ENCODE data around the gene CACNA1S. TPM values are rescaled to one million over a fixed set of nuclear protein-coding genes. Genes with fewer than 3 reads are reported as not detected.

The CACNA1S gene
- total RNA-seq, 2 donors from 2014 or later = not detected

- no peak for DNase-seq
- ATAC-seq = no peak
- intact Hi-C loops (cut with DNase I, micrococcal nuclease) = no loop called here
Measured at GRCh38 chr1:201125800-201126199, 13.6 kb upstream of the CACNA1S start.

- ATAC-seq (no peak), DNase-seq (no peak)
- intact Hi-C loops (cut with DNase I, micrococcal nuclease) = no loop called here
Measured at GRCh38 chr1:201125019-201125418, 12.8 kb upstream of the CACNA1S start.

- ATAC-seq (no peak), DNase-seq (no peak)
- intact Hi-C loops (cut with DNase I, micrococcal nuclease) = no loop called here
Measured at GRCh38 chr1:201123866-201124265, 11.6 kb upstream of the CACNA1S start.

- intact Hi-C loops (cut with DNase I, micrococcal nuclease) = no loop called here
- DNase-seq (no peak), ATAC-seq (no peak)
Measured at GRCh38 chr1:201122321-201122957, 10.2 kb upstream of the CACNA1S start.

GRCh38 chr1:201119206-201120197 is 7.3 kb upstream of the CACNA1S start:
- intact Hi-C loops (cut with DNase I, micrococcal nuclease) = loop anchor here in 1 of 2 donors (10.0 kb wide), 1 partner anchor 145 kb away; no protein-coding TSS in a partner anchor
- ATAC-seq (peak; percentile 55), DNase-seq (peak in 1 of 2 donors; percentile 43)

- DNase-seq (no peak), ATAC-seq (no peak)
- intact Hi-C loops (cut with DNase I, micrococcal nuclease) = loop anchor here in 1 of 2 donors (10.0 kb wide), 1 partner anchor 141 kb away; no protein-coding TSS in a partner anchor
Measured at GRCh38 chr1:201116091-201116490, 3.9 kb upstream of the CACNA1S start.

- no peak for DNase-seq
- intact Hi-C loops (cut with DNase I, micrococcal nuclease) = loop anchor here in 1 of 2 donors (10.0 kb wide), 1 partner anchor 141 kb away; no protein-coding TSS in a partner anchor
- ATAC-seq = no peak
Measured at GRCh38 chr1:201115390-201115937, 3.2 kb upstream of the CACNA1S start.

GRCh38 chr1:201114245-201115131 is 2.3 kb upstream of the CACNA1S start:
- intact Hi-C loops (cut with DNase I, micrococcal nuclease) = loop anchor here in 1 of 2 donors (10.0 kb wide), 1 partner anchor 140 kb away; no protein-coding TSS in a partner anchor
- peak; percentile 88 to 90 for DNase-seq
- ATAC-seq = peak; percentile 97

- DNase-seq = no peak
- intact Hi-C loops (cut with DNase I, micrococcal nuclease) = loop anchor here in 1 of 2 donors (10.0 kb wide), 1 partner anchor 139 kb away; no protein-coding TSS in a partner anchor
Measured at GRCh38 chr1:201113451-201114244, 1.4 kb upstream of the CACNA1S start.

GRCh38 chr1:201112926-201113325 is 700 bp upstream of the CACNA1S start:
- no peak for DNase-seq
- no peak for ATAC-seq
- intact Hi-C loops (cut with DNase I, micrococcal nuclease) = loop anchor here in 1 of 2 donors (10.0 kb wide), 1 partner anchor 138 kb away; no protein-coding TSS in a partner anchor

More at GRCh38 chr1:201113451-201114244, 1.4 kb upstream of the CACNA1S start:
- ATAC-seq = no peak

GRCh38 chr1:201111672-201112071 is 554 bp downstream of the CACNA1S start:
- no peak for ATAC-seq
- no peak for DNase-seq
- intact Hi-C loops (cut with DNase I, micrococcal nuclease) = loop anchor here in 1 of 2 donors (10.0 kb wide), 1 partner anchor 137 kb away; no protein-coding TSS in a partner anchor

GRCh38 chr1:201111156-201111555 is 1.1 kb downstream of the CACNA1S start:
- DNase-seq (no peak), ATAC-seq (no peak)

GRCh38 chr1:201110616-201111015 is 1.6 kb downstream of the CACNA1S start:
- ATAC-seq (no peak), DNase-seq (no peak)
- intact Hi-C loops (cut with DNase I, micrococcal nuclease) = loop anchor here in 1 of 2 donors (10.0 kb wide), 1 partner anchor 136 kb away; no protein-coding TSS in a partner anchor

More at GRCh38 chr1:201111156-201111555, 1.1 kb downstream of the CACNA1S start:
- intact Hi-C loops (cut with DNase I, micrococcal nuclease) = loop anchor here in 1 of 2 donors (10.0 kb wide), 1 partner anchor 136 kb away; no protein-coding TSS in a partner anchor

- no peak for DNase-seq
- intact Hi-C loops (cut with DNase I, micrococcal nuclease) = loop anchor here in 1 of 2 donors (10.0 kb wide), 1 partner anchor 135 kb away; no protein-coding TSS in a partner anchor
- no peak for ATAC-seq
Measured at GRCh38 chr1:201110138-201110537, 2.1 kb downstream of the CACNA1S start.

GRCh38 chr1:201109651-201110050 is 2.6 kb downstream of the CACNA1S start:
- ATAC-seq = no peak
- no peak for DNase-seq
- intact Hi-C loops (cut with DNase I, micrococcal nuclease) = loop anchor here (5.0 to 10.0 kb wide), 2 partner anchors 135 to 137 kb away; no protein-coding TSS in a partner anchor

- no peak for ATAC-seq
- no peak for DNase-seq
- intact Hi-C loops (cut with DNase I, micrococcal nuclease) = loop anchor here in 1 of 2 donors (5.0 kb wide), 1 partner anchor 136 kb away; no protein-coding TSS in a partner anchor
Measured at GRCh38 chr1:201108614-201109013, 3.6 kb downstream of the CACNA1S start.

- no peak for ATAC-seq
- intact Hi-C loops (cut with DNase I, micrococcal nuclease) = loop anchor here in 1 of 2 donors (5.0 kb wide), 1 partner anchor 133 kb away; no protein-coding TSS in a partner anchor
- DNase-seq = no peak
Measured at GRCh38 chr1:201105688-201106087, 6.5 kb downstream of the CACNA1S start.

All from left colon (tissue), 2 donors.